ENCODE measurements around the gene KIF5C.

GRCh38 chr2:149002378-149002890 lies 127.4 kb downstream of the KIF5C start:
- TF ChIP-seq CTCF (IDR thresholded peaks at IDR 0.05) (no peak), POLR2A (IDR thresholded peaks at IDR 0.05) (no peak)

Measured in Peyer's patch (tissue), 4 donors.